Osteoblast (primary cell): ENCODE measurements around the gene SPG21. TPM values are rescaled to one million over a fixed set of nuclear protein-coding genes. Genes with fewer than 3 reads are reported as not detected.

Source experiments
- DNase-seq: peaks from one replicate; pipeline ENCODE4 v3.0.0; 2011; ENCODE audit warnings: low spot score, mixed read lengths; ENCODE audit not compliant: insufficient read length; ENCODE audit errors: missing footprints
- H2AFZ ChIP-seq: 2 replicates; pipeline ENCODE4 v1.6.0; 2011; ENCODE audit warnings: mild to moderate bottlenecking, low read length
- H3K27ac ChIP-seq: 2 replicates; pipeline ENCODE4 v1.5.1; 2011; ENCODE audit warnings: mild to moderate bottlenecking, low read depth, low read length, moderate library complexity
- H3K27me3 ChIP-seq: 2 replicates; pipeline ENCODE4 v1.6.0; 2012; ENCODE audit warnings: mild to moderate bottlenecking, control low read depth, inconsistent platforms, low read length, moderate library complexity; ENCODE audit not compliant: insufficient read depth
- H3K36me3 ChIP-seq: 2 replicates; pipeline ENCODE4 v1.5.1; 2011; ENCODE audit warnings: mild to moderate bottlenecking, low read length, control low read depth, moderate library complexity; ENCODE audit not compliant: insufficient read depth
- H3K4me1 ChIP-seq: 2 replicates; pipeline ENCODE4 v1.5.1; 2011; ENCODE audit warnings: mild to moderate bottlenecking, low read length, control low read depth, moderate library complexity; ENCODE audit not compliant: insufficient read depth
- H3K4me2 ChIP-seq: 2 replicates; pipeline ENCODE4 v1.6.0; 2011; ENCODE audit warnings: mild to moderate bottlenecking, low read length; ENCODE audit not compliant: insufficient read depth
- H3K4me3 ChIP-seq: fragments of 200-600 bp; sonication (generic); 3 replicates; pipeline ENCODE4 v1.5.1; 2012; ENCODE audit warnings: mild to moderate bottlenecking, low read length, inconsistent platforms; ENCODE audit not compliant: insufficient read depth
- H3K79me2 ChIP-seq: 2 replicates; pipeline ENCODE4 v1.6.0; 2012; ENCODE audit warnings: mild to moderate bottlenecking, low read length, control low read depth, inconsistent platforms; ENCODE audit not compliant: insufficient read depth
- H3K9me3 ChIP-seq: 2 replicates; pipeline ENCODE4 v1.5.1; 2011; ENCODE audit warnings: low read depth, low read length, control low read depth
- H4K20me1 ChIP-seq: 2 replicates; pipeline ENCODE4 v1.6.0; 2012; ENCODE audit warnings: mild to moderate bottlenecking, low read length, control low read depth; ENCODE audit not compliant: insufficient read depth
- total RNA-seq: library from RNA; depleted of rRNA; stranded (reverse); fragments of >200 nt; gene quantifications from 2 replicates; pipeline ENCODE4 v1.2.3, GENCODE V29; 2012
- TF ChIP-seq, protein P1 (sequence below): IDR thresholded peaks from 2 replicates; pipeline ENCODE4 v1.5.1; 2011; ENCODE audit warnings: mild to moderate bottlenecking, low read depth, low read length, moderate library complexity; ENCODE audit errors: extremely low read depth

Gene SPG21
- total RNA-seq, 1 donor: 142 TPM

DNA sequence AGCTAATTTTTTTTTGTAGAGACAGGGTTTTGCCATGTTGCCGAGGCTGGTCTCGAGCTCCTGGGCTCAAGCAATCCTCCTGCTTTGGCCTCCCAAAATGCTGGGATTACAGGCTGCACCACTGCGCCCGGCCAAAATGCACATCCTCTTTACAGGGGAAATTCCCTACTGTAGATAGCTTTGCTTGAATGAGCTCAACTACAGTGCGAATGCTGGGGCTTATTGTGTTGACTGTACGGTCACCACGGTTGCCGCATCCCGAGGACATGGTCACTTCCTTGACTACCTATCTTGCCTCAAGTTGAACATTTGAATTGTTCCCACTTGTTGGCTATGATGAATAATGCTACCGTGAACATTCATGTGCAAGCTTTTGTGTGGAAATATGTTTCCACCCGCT, 45.0 kb upstream of the SPG21 start:
- TF ChIP-seq, protein P1, sequence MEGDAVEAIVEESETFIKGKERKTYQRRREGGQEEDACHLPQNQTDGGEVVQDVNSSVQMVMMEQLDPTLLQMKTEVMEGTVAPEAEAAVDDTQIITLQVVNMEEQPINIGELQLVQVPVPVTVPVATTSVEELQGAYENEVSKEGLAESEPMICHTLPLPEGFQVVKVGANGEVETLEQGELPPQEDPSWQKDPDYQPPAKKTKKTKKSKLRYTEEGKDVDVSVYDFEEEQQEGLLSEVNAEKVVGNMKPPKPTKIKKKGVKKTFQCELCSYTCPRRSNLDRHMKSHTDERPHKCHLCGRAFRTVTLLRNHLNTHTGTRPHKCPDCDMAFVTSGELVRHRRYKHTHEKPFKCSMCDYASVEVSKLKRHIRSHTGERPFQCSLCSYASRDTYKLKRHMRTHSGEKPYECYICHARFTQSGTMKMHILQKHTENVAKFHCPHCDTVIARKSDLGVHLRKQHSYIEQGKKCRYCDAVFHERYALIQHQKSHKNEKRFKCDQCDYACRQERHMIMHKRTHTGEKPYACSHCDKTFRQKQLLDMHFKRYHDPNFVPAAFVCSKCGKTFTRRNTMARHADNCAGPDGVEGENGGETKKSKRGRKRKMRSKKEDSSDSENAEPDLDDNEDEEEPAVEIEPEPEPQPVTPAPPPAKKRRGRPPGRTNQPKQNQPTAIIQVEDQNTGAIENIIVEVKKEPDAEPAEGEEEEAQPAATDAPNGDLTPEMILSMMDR: no peak
- no peak for DNase-seq
- Histone ChIP-seq H3K27me3 (no peaks in the 10 kb centered on the region), H3K9me3 (no peaks in the 10 kb centered on the region), H3K79me2 (no peaks in the 10 kb centered on the region), H3K4me1 (peaks cover 3% of the 10 kb centered on the region), H3K4me2 (no peak overlapping the region), H3K36me3 (no peaks in the 10 kb centered on the region), H2AFZ (no peak overlapping the region), H3K4me3 (no peak overlapping the region), H3K27ac (no peak overlapping the region), H4K20me1 (no peaks in the 10 kb centered on the region)

DNA sequence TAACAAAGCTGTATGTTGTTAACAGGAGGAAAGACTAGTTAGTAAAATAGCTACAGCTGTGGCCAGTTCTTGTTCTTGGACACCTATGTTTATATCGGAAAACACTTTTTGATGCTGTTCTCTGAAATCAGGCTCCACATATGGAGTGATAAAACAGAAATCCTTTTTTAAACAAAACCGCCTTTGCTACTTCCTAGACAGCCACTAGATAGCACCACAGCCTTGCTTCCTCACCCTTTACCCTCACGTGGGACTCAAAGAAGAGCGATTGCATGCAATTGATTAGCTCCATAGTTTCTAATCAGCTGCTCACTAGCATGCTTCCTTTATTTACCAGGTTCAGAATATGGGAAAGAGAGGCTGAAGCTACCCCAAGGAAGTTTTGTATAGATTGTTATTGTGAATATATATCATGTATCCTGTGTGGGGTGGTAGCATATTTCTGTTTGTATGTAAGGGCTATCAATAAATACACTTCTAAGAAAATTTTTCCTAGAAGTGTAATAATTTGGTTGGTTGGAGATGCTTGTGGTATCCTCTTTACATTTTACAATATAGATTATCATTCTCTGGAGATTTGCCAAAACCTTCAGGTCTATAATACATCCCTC, 44.0 kb upstream of the SPG21 start:
- Histone ChIP-seq H2AFZ (peak overlapping the region; percentile 14), H3K79me2 (peaks cover 7% of the 10 kb centered on the region), H3K4me1 (peaks cover 3% of the 10 kb centered on the region), H3K4me2 (peak overlapping the region; percentile 34), H3K27me3 (no peaks in the 10 kb centered on the region), H3K4me3 (no peak overlapping the region), H3K9me3 (no peaks in the 10 kb centered on the region), H3K36me3 (no peaks in the 10 kb centered on the region), H4K20me1 (no peaks in the 10 kb centered on the region), H3K27ac (no peak overlapping the region)
- TF ChIP-seq, protein P1: peak; percentile 71
- DNase-seq: peak; percentile 82

DNA sequence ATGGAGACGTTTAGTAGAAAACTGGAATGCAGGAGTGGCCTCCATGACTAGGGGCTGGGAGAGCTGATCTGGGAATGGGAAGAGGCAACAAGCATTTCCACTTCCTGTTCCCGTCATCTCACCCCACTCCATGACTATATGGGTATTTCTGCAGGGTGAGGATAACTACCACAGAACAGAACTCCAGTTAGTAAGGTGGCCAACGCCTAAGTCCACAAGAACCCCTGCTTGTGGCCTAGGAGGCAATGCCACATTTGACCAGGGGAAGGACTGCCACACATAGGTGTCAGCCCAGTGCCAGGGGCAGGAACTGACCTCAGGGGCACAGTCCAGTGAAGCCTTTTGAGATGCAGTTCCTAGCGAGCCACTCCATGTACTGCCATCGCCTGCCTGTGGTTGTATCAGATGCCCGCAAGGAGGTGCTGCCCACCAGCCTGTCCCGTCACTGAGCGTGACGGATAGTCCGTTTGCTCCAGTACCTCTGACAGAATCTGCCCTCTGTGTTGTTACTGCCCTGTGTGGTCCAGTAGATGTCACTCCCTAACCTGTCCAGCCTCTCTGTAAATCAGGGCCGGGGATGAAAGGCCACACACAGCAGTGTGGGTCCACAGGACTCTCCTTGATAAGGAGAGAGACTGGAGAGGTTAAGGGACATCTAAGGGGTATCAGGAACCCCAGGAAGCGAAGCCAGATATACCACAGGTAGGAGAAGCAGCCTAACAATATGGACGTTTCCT, 43.3 kb upstream of the SPG21 start:
- peak; percentile 83 for DNase-seq
- H3K9me3 ChIP-seq: no peaks in the 10 kb centered on the region
- peaks cover 15% of the 10 kb centered on the region for H3K79me2 ChIP-seq
- peak overlapping the region; percentile 52 for H3K4me2 ChIP-seq
- peaks cover 9% of the 10 kb centered on the region for H3K4me1 ChIP-seq
- no peaks in the 10 kb centered on the region for H4K20me1 ChIP-seq
- peak overlapping the region; percentile 54 for H2AFZ ChIP-seq
- H3K27me3 ChIP-seq: no peaks in the 10 kb centered on the region
- no peak overlapping the region for H3K4me3 ChIP-seq
- no peaks in the 10 kb centered on the region for H3K36me3 ChIP-seq
- TF ChIP-seq, protein P1: peak; percentile 84
- H3K27ac ChIP-seq: no peak overlapping the region

DNA sequence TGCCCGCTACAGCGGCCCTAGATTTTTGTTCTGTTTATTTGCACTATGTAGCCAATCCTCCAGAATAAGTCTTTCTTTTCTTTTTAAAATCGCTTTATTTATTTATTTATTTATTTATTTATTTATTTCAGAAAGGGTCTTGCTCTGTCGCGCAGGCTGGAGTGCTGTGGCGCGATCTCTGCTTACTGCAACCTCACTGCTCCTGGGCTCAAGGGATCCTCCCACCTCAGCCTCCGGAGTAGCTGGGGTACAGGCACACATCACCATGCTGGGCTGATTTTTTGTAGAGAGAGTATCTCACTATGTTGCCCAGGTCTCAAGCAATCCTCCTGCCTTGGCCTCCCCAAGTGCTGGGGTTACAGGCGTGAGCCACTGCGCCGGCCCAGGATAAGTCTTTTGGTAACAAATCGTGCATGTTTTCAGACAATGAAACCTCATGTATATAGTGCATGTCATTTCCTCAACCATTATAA, 40.1 kb upstream of the SPG21 start:
- peak overlapping the region; percentile 89 for H3K4me3 ChIP-seq
- peak overlapping the region; percentile 91 for H3K4me2 ChIP-seq
- peaks cover 16% of the 10 kb centered on the region for H3K4me1 ChIP-seq
- H3K36me3 ChIP-seq: peaks cover 17% of the 10 kb centered on the region
- H4K20me1 ChIP-seq: no peaks in the 10 kb centered on the region
- no peak overlapping the region for H2AFZ ChIP-seq
- H3K9me3 ChIP-seq: no peaks in the 10 kb centered on the region
- TF ChIP-seq, protein P1: no peak
- no peaks in the 10 kb centered on the region for H3K27me3 ChIP-seq
- peaks cover 25% of the 10 kb centered on the region for H3K79me2 ChIP-seq
- H3K27ac ChIP-seq: no peak overlapping the region
- no peak for DNase-seq
